Subcutaneous abdominal adipose tissue (tissue), 5 donors: Measurements from ENCODE around the gene SSMEM1.
"Not testable (repeated sequence)": the region's sequence is repeated elsewhere in the genome, so short reads cannot be mapped to it uniquely, and the experiment has no call there.

Source experiments
- H3K27ac ChIP-seq: one replicate; pipeline ENCODE4 v1.7.0; 2013; ENCODE audit warnings: low read depth, mild to moderate bottlenecking, inconsistent platforms, low read length, moderate library complexity
- H3K27me3 ChIP-seq, 5 donors: one replicate each; pipeline ENCODE4 v1.7.0; 2013; ENCODE audit warnings: low read length in 5 of 5, inconsistent platforms in 1 of 5; ENCODE audit not compliant: control insufficient read depth in 5 of 5, insufficient read depth in 4 of 5
- H3K36me3 ChIP-seq, 5 donors: one replicate each; pipeline ENCODE4 v1.7.0; 2013; ENCODE audit warnings: low read length in 5 of 5; ENCODE audit not compliant: control insufficient read depth in 5 of 5, insufficient read depth in 5 of 5
- H3K4me1 ChIP-seq, 5 donors: one replicate each; pipeline ENCODE4 v1.7.0; 2013; ENCODE audit warnings: low read length in 5 of 5, mild to moderate bottlenecking in 3 of 5, moderate library complexity in 1 of 5; ENCODE audit not compliant: control insufficient read depth in 5 of 5, insufficient read depth in 5 of 5
- H3K4me3 ChIP-seq, 5 donors: one replicate each; pipeline ENCODE4 v1.7.0; 2013; ENCODE audit warnings: low read length in 5 of 5, low read depth in 1 of 5
- H3K9ac ChIP-seq, 5 donors: one replicate each; pipeline ENCODE4 v1.7.0; 2013; ENCODE audit warnings: low read length in 5 of 5, mild to moderate bottlenecking in 4 of 5, moderate library complexity in 3 of 5
- H3K9me3 ChIP-seq, 5 donors: one replicate each; pipeline ENCODE4 v1.7.0; 2013; ENCODE audit warnings: low read length in 5 of 5; ENCODE audit not compliant: control insufficient read depth in 5 of 5
- donor health status: healthy.
- donor health status: healthy.
- donor health status: healthy.
- donor health status: healthy.
- donor health status: healthy.

The SSMEM1 gene

DNA sequence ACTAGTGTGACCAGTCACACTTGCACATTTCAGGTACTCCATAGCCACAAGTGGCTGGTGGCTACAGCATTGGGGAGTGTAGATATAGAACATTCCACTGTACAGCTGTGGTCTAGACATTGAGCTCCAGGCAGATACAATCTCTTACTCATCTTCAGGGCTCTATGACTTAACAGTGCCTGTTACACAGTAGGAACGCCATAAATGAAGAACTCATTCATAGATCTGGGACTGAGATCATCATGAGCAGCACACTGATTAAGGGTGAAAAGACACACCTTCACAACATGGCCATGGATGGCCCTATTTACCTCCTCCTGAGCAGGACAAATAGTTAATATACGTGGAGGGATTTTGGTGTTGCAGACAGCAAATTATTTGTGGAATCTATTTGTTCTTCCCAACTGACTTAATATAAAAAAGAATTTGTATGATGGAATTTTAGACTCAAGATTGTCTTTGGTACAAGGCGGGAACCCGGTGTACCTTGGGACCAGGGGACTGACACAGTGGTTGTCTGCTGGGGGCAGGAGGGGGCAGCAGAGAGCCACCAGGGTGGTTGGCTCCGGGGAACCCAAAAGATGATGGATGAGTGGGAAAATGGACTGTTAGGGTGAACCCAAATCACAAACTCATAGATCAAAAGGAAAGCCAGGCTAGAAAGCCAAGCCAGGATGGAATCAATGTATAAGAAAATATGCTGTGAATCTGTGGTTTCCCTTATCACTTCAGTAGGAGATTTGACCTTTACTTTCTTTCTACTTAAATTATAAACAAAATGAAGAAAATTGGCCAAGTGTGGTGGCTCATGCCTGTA lies 34.7 kb downstream of the SSMEM1 start:
- no peak overlapping the region for H3K27ac ChIP-seq
- no peak overlapping the region for H3K4me3 ChIP-seq
- H3K27me3 ChIP-seq = no peaks in the 10 kb centered on the region
- H3K36me3 ChIP-seq = no peaks in the 10 kb centered on the region
- no peak overlapping the region for H3K9ac ChIP-seq
- no peaks in the 10 kb centered on the region for H3K4me1 ChIP-seq
- H3K9me3 ChIP-seq = no peaks in the 10 kb centered on the region

DNA sequence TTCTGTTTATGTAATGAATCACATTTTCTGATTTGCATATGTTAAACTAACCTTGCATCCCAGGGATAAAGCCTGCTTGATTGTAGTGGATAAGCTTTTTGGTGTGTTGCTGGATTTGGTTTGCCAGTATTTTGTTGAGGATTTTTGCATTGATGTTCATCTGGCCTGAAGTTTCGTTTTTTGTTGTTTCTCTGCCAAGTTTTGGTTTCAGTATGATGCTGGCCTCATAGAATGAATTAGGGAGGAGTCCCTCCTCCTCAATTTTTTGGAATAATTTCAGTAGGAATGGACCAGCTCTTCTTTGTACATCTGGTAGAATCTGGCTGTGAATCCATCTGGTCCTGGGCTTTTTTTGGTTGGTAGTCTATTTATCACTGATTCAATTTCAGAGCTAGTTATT lies 35.8 kb downstream of the SSMEM1 start:
- H3K4me1 ChIP-seq, H3K9ac ChIP-seq, H3K27me3 ChIP-seq, H3K27ac ChIP-seq, H3K4me3 ChIP-seq, H3K36me3 ChIP-seq, H3K9me3 ChIP-seq: not testable (repeated sequence)

DNA sequence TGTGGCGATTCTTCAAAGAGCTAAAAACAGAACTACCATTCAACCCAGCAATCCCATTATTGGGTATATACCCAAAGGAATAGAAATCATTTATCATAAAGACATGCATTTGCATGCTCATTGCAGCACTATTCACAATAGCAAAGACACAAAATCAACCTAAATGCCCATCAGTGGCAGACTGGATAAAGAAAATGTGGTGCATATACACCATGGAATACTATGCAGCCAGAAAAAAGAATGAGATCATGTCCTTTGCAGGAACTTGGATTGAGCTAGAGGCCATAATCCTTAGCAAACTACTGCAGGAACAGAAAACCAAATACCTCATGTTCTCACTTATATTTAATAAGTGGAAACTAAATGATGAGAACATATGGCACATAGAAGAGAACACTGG lies 38.8 kb downstream of the SSMEM1 start:
- not testable (repeated sequence) for H3K27me3 ChIP-seq, H3K4me1 ChIP-seq, H3K9ac ChIP-seq, H3K4me3 ChIP-seq, H3K36me3 ChIP-seq, H3K27ac ChIP-seq, H3K9me3 ChIP-seq

DNA sequence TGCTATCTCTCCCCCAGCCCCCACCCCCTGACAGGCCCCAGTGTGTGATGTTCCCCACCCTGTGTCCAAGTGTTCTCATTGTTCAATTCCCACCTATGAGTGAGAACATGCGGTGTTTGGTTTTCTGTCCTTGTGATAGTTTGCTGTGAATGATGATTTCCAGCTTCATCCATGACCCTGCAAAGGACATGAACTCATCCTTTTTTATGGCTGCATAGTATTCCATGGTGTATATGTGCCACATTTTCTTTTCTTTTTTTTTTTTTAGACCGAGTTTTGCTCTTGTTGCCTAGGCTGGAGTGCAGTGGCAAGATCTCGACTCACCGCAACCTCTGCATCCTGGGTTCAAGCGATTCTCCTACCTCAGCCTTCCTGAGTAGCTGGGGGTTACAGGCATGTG lies 41.2 kb downstream of the SSMEM1 start:
- H3K27ac ChIP-seq, H3K27me3 ChIP-seq, H3K9ac ChIP-seq, H3K9me3 ChIP-seq, H3K4me1 ChIP-seq, H3K36me3 ChIP-seq, H3K4me3 ChIP-seq: not testable (repeated sequence)

DNA sequence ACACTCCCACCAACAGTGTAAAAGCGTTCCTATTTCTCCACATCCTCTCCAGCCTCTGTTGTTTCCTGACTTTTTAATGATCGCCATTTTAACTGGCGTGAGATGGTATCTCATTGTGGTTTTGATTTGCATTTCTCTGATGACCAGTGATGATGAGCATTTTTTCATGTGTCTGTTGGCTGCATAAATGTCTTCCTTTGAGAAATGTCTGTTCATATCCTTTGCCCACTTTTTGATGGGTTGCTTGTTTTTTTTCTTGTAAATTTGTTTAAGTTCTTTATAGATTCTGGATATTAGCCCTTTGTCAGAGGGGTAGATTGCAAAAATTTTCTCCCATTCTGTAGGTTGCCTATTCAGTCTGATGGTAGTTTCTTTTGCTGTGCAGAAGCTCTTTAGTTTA lies 42.0 kb downstream of the SSMEM1 start:
- H3K27me3 ChIP-seq, H3K4me3 ChIP-seq, H3K36me3 ChIP-seq, H3K9ac ChIP-seq, H3K4me1 ChIP-seq, H3K27ac ChIP-seq, H3K9me3 ChIP-seq: not testable (repeated sequence)

DNA sequence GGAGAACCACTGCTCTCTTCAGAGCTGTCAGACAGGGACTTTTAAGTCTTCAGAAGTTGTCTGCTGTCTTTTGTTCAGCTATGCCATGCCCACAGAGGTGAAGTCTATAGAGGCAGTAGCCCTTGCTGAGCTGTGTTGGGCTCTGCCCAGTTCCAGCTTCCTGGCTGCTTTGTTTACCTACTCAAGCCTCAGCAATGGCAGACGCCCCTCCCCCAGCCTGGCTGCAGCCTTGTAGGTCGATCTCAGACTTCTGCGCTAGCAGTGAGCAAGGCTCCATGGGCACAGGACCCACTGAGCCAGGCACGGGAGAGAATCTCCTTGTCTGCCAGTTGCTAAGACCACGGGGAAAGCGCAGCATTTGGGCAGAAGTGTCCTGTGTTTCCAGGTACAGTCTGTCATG lies 46.9 kb downstream of the SSMEM1 start:
- H3K27me3 ChIP-seq = no peaks in the 10 kb centered on the region
- H3K27ac ChIP-seq = no peak overlapping the region
- peaks cover 3 to 26% (median 21%) of the 10 kb centered on the region in 5 donors for H3K9me3 ChIP-seq
- no peaks in the 10 kb centered on the region for H3K36me3 ChIP-seq
- H3K4me1 ChIP-seq = no peaks in the 10 kb centered on the region
- no peak overlapping the region for H3K9ac ChIP-seq
- H3K4me3 ChIP-seq = no peak overlapping the region

DNA sequence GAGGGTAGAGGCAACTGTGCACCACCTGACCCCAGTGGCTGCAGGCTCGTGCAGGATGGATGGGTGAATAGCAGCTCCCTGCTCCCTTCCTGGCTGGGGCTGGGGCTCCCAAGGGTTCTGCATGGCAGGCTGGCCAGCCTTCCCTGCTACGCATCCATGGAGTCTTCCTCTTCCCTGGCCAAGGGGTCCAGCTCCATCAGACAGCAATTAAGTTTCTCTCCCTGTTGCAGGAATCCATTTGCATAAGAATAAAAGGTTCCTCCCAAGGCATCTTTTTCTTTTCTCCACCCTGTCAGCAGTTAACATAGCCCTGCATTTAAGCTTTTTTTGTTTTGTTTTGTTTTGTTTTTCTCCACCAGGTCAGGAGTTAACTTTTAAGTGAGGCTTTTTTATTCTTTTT lies 49.0 kb downstream of the SSMEM1 start:
- H3K9me3 ChIP-seq = peaks cover 8 to 42% (median 30%) of the 10 kb centered on the region in 5 donors
- no peak overlapping the region for H3K4me3 ChIP-seq
- no peaks in the 10 kb centered on the region for H3K27me3 ChIP-seq
- H3K9ac ChIP-seq = no peak overlapping the region
- no peaks in the 10 kb centered on the region for H3K36me3 ChIP-seq
- H3K27ac ChIP-seq = no peak overlapping the region
- H3K4me1 ChIP-seq = peaks cover 0 to 2% (median 0%) of the 10 kb centered on the region in 5 donors

DNA sequence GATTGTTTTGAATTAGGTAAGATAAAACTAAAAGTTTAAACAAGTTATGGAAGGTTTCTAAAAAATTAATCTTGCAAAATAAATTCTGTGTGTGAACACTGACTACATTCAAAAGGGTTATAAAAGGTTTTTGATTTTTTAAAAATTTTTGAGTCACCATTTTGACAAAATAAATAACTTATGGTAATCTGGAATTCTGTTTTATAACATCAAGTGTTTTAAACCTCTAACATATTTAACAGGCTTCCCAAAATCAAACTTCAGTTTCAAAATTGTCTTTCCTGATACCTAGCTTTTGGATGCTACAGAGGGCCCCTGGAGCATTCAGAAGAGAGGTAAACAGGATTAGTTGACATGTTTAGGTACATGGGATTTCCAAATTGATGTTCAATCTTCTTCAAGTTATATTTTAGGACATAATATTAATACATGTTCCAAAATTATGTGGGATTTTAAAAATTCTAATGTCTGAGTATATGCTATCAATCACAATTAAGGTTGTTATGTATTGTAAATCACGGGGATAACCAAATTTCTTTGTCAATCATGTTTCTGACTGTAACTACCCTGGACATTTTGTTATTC lies 50.9 kb downstream of the SSMEM1 start:
- Histone ChIP-seq H3K9me3 (peaks cover 8 to 42% (median 30%) of the 10 kb centered on the region in 5 donors), H3K4me3 (no peak overlapping the region)

DNA sequence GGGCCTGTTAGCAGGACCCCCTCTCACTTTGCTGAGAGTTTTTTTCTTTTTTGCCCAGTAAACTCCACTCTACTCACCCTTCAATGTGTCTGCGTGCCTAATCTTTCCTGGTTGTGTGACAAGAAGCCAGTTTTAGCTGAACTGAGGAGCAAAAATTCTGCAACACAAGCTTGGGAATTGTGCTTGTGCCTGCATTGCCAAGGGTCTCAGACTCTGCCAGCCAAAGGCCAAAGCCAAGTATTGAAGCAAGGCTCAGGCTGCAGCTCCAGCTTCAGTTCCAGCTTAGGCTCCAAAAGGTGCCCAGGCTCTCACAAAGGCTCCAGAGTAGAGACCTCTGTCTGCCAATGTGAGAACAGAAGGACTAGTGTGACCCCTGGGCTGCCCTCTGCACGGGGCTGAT lies 54.8 kb downstream of the SSMEM1 start:
- Histone ChIP-seq H3K9me3 (peaks cover 5 to 27% (median 18%) of the 10 kb centered on the region in 5 donors), H3K36me3 (no peaks in the 10 kb centered on the region), H3K4me1 (peaks cover 6 to 15% (median 10%) of the 10 kb centered on the region in 5 donors)

More for the DNA sequence above, 50.9 kb downstream of the SSMEM1 start:
- H3K27ac ChIP-seq = no peak overlapping the region
- H3K36me3 ChIP-seq = no peaks in the 10 kb centered on the region
- H3K4me1 ChIP-seq = peaks cover 4 to 15% (median 10%) of the 10 kb centered on the region in 5 donors
- H3K9ac ChIP-seq = no peak overlapping the region
- H3K27me3 ChIP-seq = no peaks in the 10 kb centered on the region

DNA sequence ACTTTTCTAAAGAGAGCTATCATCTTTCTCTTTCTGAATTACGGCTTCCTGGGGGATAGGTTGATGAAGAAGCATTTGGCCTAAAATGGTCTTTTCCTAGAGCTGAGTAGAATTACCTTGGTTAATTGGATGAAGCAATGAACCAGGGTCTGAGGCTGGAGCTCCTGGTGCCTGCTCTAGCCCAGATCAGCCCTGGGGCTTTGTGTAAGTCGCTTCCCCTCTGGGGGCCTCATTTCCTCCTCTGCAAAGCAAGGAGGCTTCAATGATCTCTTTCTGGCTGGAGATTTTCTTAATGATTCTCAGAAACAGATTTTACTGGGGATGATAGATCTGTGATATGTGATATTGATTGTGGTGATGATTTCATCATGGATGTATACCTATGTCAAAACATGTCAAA lies 55.5 kb downstream of the SSMEM1 start:
- Histone ChIP-seq H3K27ac (no peak overlapping the region), H3K4me1 (peaks cover 6 to 15% (median 10%) of the 10 kb centered on the region in 5 donors), H3K4me3 (no peak overlapping the region), H3K27me3 (no peaks in the 10 kb centered on the region), H3K36me3 (no peaks in the 10 kb centered on the region), H3K9ac (no peak overlapping the region), H3K9me3 (peaks cover under 1 to 23% (median 14%) of the 10 kb centered on the region in 5 donors)

More for the DNA sequence above, 54.8 kb downstream of the SSMEM1 start:
- Histone ChIP-seq H3K27ac (no peak overlapping the region), H3K4me3 (no peak overlapping the region), H3K9ac (no peak overlapping the region), H3K27me3 (no peaks in the 10 kb centered on the region)
